ENCODE results near the gene GLIS2.

Gene GLIS2

GRCh38 chr16:4373909-4374742 is 58.3 kb downstream of the GLIS2 start:
- no peak for DNase-seq
- in situ Hi-C loops (cut with MboI; ENCODE audit: low pct_unique_long_range_greater_than_20kb, low sequenced_read_pairs), result no loop called here

DNA sequence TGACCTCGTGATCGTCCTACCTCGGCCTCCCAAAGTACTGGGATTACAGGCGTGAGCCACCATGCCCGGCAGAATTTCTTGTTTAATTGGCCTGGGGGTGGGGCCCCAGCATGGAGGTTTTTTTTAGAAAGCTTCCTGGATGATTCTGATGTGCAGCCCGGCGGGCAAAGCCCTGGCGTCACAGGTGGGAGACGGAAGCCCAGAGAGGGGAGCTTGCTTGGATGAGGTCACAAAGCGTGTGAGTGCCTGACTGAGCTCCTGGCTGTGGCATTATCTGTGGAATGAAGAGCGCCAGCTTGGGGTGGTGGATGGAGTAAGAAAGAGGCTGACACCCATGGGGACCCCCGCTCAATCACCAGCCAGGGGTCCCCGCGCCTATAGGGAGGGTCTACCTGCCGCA is 59.9 kb downstream of the GLIS2 start:
- in situ Hi-C loops (cut with MboI; ENCODE audit: low pct_unique_long_range_greater_than_20kb, low sequenced_read_pairs), result no loop called here
- DNase-seq, result no peak

DNA sequence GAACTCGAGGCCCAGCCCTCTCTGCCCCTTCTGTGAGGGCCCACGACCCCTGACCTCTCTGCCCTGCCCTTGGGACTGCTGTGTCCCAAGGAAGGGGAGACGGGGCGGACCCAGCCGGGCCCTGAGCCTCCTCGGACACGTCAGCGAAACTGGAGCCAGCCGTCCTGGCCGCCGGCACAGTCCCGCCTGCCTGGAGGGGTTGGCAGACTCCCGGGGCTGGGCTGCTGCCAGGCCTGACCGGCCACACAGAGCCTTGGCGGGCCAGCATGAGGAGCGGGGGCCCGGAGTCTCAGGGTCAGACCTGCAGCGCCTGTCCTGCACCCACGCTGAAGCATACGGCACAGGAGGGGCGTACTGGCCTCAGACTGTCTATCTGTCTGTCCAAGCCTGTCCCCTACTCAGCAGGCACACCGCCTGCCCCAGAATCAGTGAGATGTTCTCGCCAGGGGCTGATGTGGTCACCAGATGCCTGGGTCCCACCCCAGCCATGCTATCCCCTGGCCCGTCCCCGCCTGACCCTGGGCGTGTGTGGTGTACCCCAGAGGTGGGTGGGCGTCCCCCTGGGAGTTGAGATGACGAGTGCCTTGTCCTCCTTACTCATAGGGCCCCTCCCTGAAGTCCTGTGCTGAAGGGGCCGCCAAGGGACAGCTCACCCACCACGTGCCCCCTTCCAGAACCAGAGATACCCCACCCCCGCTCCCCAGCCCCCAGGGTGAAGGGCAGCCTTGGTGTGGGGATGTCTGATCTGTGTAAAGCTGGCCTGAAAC is 60.4 kb downstream of the GLIS2 start:
- in situ Hi-C loops (cut with MboI; ENCODE audit: low pct_unique_long_range_greater_than_20kb, low sequenced_read_pairs), result no loop called here
- DNase-seq, result no peak

- in situ Hi-C loops (cut with MboI; ENCODE audit: low pct_unique_long_range_greater_than_20kb, low sequenced_read_pairs), result no loop called here
These were observed 61.2 kb downstream of the GLIS2 start for GRCh38 chr16:4376893-4377572.

GRCh38 chr16:4377573-4378154 is 61.8 kb downstream of the GLIS2 start:
- in situ Hi-C loops (cut with MboI; ENCODE audit: low pct_unique_long_range_greater_than_20kb, low sequenced_read_pairs), result no loop called here
- DNase-seq, result no peak

More at GRCh38 chr16:4376893-4377572, 61.2 kb downstream of the GLIS2 start:
- DNase-seq, result no peak

GRCh38 chr16:4378161-4378666 is 62.3 kb downstream of the GLIS2 start:
- no peak for DNase-seq
- in situ Hi-C loops (cut with MboI; ENCODE audit: low pct_unique_long_range_greater_than_20kb, low sequenced_read_pairs), result no loop called here

- DNase-seq, result no peak
- in situ Hi-C loops (cut with MboI; ENCODE audit: low pct_unique_long_range_greater_than_20kb, low sequenced_read_pairs), result no loop called here
These were observed 63.3 kb downstream of the GLIS2 start for GRCh38 chr16:4378999-4379690.

DNA sequence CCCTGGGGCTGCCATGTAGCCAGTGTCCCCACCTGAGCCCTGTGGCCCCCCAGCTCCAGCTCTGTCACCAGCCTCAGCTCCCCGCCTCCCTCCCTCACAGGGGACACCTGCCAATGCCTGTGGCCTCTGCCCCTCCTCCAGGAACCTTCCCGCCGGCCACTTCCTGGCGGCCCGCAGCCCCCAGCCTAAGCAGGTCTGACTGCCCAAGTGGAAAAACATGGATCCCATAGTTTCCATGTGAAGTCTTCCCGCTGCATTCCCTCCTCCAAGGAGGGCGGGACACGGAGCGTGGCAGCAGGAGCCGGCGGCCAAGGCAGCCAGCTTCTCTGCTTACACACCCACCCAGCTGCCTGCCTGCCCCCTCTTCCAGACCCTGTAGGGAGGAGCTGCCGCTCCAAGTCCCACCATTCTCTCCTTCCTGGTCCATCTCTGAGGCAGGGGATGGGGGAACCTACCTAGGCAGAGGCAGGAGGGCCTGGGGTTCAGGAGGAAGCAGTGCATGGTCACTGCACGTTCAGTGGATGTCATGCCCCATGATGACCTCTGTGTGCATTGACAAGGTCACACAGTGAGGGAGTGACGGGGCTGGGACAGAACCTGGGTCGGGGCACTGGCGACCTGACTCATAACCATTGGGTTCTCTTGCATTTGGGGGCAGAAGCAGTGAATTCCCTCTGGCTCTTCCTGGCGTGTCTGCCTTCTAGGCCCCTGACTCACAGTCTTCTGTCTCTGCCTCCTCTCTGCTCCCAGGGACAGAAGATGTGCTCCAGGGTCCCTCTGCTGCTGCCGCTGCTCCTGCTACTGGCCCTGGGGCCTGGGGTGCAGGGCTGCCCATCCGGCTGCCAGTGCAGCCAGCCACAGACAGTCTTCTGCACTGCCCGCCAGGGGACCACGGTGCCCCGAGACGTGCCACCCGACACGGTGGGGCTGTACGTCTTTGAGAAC is 64.5 kb downstream of the GLIS2 start:
- in situ Hi-C loops (cut with MboI; ENCODE audit: low pct_unique_long_range_greater_than_20kb, low sequenced_read_pairs), result no loop called here
- DNase-seq, result no peak

GRCh38 chr16:4381072-4381934 is 65.4 kb downstream of the GLIS2 start:
- no peak for DNase-seq
- in situ Hi-C loops (cut with MboI; ENCODE audit: low pct_unique_long_range_greater_than_20kb, low sequenced_read_pairs), result no loop called here

GRCh38 chr16:4381935-4382794 is 66.3 kb downstream of the GLIS2 start:
- in situ Hi-C loops (cut with MboI; ENCODE audit: low pct_unique_long_range_greater_than_20kb, low sequenced_read_pairs), result no loop called here
- DNase-seq, result no peak

DNA sequence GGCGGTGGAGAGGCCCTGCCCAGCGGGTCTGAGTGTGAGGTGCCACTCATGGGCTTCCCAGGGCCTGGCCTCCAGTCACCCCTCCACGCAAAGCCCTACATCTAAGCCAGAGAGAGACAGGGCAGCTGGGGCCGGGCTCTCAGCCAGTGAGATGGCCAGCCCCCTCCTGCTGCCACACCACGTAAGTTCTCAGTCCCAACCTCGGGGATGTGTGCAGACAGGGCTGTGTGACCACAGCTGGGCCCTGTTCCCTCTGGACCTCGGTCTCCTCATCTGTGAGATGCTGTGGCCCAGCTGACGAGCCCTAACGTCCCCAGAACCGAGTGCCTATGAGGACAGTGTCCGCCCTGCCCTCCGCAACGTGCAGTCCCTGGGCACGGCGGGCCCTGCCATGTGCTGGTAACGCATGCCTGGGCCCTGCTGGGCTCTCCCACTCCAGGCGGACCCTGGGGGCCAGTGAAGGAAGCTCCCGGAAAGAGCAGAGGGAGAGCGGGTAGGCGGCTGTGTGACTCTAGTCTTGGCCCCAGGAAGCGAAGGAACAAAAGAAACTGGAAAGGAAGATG is 67.0 kb downstream of the GLIS2 start:
- DNase-seq, result no peak

DNA sequence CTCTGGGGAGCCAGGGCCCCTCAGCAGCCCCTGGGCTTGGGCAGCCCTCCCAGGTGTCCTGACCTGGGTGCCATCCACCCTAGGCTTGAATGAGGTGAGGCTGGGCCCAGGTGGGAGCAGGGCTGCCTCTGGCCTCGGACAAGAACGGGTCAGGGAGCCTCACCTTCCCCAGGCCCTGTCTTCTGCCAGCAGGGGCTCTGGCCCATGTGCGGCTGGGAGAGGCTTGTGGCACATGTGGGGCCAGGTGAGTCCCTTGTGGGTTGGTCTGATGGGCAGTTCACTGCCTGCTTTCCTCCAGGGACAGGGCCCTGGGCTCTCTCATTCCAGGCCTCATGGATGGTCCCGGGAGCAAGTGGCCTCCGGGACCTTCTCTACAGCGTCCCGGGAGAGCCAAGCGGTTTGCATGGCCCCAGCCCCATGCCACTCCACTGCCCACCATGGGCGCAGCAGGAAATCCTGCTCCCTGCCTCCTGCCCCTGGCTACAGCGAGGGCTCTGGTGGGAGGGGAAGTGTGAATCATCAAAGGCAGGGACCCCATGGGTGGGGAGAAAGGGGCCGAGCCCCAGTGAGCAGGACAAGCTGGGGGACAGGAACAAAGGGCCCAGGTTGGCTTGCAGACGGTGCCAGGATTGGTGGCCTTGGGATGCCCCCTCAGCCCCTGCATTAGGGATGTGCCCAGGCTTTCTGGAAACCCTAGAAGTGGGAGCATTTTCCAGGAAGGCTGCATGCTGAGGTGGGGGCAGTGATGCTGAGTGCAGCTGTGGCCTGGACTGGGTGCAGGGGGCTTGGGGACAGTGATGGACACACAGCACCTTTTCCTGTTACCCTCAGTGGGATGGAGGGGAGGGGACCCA is 68.0 kb downstream of the GLIS2 start:
- in situ Hi-C loops (cut with MboI; ENCODE audit: low pct_unique_long_range_greater_than_20kb, low sequenced_read_pairs), result no loop called here
- no peak for DNase-seq

More for the DNA sequence above, 67.0 kb downstream of the GLIS2 start:
- in situ Hi-C loops (cut with MboI; ENCODE audit: low pct_unique_long_range_greater_than_20kb, low sequenced_read_pairs), result no loop called here

GRCh38 chr16:4384509-4384942 is 68.7 kb downstream of the GLIS2 start:
- peak; percentile 53 for DNase-seq
- in situ Hi-C loops (cut with MboI; ENCODE audit: low pct_unique_long_range_greater_than_20kb, low sequenced_read_pairs), result no loop called here

GRCh38 chr16:4385066-4385788 is 69.4 kb downstream of the GLIS2 start:
- DNase-seq, result no peak
- in situ Hi-C loops (cut with MboI; ENCODE audit: low pct_unique_long_range_greater_than_20kb, low sequenced_read_pairs), result no loop called here

Measured in KBM-7 (cell line).